NCI-H2227 (cell line): Measurements from ENCODE around the gene ZNF614.
A peak's percentile ranks its signal among the peaks of the same experiment; 100 is the strongest.
"Not testable (repeated sequence)": the region's sequence is repeated elsewhere in the genome, so short reads cannot be mapped to it uniquely, and the experiment has no call there.

ENCODE experiments used
- DNase-seq: peaks from one replicate; lab custom pipeline; 2025; ENCODE audit not compliant: unreplicated experiment; lab: John Stamatoyannopoulos, UW

Gene ZNF614

DNA sequence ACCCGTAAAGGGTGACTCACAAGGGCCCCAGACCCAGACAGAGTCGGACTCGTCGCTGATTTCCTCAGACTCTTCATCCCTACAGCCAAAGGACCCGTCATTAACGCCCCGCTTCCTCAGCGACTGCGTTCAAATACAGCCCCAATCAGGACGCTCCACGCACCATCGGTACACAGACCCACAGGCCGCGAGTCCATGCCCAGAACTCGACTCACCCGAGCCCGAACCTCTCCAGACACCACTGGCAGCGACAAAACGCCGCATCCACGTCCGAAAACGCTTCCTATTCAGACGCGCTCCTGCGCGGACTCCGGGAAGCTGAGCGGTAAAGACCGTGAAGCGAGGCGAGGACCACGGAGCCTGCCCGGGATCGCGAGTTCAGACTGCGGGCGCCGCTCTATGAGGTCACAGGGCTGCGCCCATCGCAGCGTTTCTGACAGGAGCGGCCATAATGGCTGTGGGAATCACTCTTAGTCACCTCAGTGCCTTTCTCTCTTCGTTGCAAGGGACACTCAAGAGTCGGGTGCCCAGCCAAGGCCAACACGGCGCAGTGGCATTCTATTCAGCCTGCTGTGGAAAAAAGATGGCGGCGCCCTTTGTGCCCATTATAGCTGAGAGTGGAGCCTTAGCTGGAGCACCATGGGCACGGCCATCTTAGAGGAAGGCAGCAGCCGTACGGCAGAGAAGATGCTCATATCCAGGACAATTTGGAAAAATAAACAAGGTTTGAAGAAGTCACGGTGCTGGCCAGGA, at the start of gene ZNF614:
ZNF614 (minus strand) TSS at position 353 of the 753 bp plus-strand sequence. CDS start 2,634 bp downstream, outside the sequence.
- peak; percentile 83 for DNase-seq

DNA sequence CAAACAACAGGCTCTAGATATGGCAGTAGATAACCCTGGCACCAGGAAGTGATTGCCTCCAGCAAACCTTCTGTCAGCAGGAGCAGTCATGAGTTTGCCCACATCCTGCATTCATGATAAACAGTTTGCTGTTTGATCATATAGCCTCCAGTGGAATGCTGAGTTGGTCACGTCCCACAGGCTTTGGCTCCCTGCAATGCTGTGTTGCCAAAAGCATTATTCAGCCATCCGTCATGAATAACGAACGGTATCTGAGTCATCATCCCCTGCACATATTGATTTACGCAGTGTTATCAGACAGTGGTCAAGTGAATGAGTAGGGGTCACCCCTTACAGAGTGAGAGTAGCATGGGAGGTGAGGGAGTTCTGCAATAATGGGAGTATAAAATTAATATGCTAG, 42.3 kb upstream of the ZNF614 start:
- DNase-seq = no peak

DNA sequence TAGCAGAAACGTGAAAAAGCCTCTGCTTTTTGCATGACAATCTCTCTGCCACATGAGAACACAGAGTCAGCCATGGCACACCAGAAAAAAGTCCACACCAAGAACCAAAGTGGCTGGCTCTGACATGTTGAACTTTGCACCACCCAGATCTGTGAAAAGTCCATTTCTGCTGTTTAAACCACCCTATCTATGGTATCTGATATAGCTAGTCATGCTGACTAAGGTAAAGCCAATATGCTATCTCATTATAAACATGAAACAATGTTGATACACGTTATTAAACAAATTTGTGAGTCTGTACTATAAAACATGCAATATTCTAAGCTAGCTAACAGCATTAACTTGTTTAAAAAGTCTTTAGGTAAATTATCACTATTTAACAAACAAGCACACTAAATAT, 41.5 kb upstream of the ZNF614 start:
- DNase-seq = no peak

DNA sequence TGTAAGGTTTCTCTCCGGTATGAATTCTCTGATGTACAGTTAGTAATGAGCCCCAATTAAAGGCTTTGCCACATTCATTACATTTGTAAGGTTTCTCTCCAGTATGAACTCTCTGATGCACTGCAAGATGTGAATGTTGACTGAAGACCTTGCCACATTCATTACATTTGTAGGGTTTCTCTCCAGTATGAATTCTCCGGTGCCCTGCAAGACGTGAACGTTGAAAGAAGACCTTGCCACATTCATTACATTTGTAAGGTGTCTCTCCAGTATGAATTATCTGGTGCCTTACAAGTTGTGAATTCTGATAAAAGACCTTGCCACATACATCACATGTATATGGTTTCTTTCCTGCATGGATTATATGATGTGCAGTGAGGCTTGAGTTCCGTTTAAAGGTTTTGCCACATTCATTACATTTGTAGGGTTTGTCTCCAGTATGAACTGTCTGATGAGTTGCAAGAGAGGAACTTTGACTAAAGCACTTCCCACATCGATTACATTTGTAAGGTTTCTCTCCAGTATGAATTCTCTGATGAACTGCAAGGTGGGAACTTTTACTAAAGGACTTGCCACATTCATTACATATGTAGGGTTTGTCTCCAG, 38.2 kb upstream of the ZNF614 start:
- DNase-seq = no peak

DNA sequence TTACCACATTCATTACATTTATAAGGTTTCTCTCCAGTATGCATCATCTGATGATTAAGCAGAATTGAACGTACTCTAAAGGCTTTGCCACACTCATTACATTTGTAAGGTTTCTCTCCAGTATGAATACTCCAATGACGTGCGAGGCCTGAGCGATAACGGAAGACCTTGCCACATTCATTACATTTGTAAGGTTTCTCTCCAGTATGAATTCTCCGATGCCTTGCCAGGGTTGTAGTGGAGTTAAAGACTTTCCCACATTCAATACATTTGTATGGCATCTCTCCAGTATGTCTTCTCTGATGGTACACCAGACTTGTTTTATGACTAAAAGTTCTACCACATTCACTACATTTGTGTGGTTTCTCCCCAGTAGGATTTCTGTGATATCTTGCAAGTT, 37.2 kb upstream of the ZNF614 start:
- no peak for DNase-seq

DNA sequence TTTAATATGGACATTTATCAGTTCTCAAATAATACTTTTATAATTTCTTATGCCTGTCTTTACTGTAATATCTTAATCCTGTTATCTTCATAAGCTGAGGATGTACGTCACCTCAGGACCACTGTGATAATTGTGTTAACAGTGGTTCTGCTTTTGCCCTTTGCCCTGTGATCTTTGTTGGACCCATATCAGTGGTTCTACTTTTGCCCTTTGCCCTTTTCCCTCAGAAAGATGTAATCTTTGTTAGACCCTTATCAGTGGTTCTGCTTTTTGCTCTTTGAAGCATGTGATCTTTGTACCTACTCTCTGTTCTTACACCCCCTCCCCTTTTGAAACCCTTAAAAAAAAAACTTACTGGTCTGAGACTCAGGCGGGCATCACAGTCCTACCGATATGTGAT, 28.3 kb upstream of the ZNF614 start:
- not testable (repeated sequence) for DNase-seq

DNA sequence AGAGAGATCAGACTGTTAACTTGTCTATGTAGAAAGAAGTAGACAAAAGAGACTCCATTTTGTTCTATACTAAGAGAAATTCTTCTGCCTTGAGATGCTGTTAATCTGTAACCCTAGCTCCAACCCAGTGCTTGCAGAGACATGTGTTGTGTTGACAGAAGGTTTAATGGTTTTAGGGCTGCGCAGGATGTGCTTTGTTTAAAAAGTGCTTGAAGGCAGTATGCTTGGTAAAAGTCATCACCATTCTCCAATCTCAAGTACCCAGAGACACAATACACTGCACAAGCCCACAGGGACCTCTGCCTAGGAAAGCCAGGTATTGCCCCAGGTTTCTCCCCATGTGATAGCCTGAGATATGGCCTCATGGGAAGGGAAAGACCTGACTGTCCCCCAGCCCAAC, 23.6 kb upstream of the ZNF614 start:
- DNase-seq = not testable (repeated sequence)

DNA sequence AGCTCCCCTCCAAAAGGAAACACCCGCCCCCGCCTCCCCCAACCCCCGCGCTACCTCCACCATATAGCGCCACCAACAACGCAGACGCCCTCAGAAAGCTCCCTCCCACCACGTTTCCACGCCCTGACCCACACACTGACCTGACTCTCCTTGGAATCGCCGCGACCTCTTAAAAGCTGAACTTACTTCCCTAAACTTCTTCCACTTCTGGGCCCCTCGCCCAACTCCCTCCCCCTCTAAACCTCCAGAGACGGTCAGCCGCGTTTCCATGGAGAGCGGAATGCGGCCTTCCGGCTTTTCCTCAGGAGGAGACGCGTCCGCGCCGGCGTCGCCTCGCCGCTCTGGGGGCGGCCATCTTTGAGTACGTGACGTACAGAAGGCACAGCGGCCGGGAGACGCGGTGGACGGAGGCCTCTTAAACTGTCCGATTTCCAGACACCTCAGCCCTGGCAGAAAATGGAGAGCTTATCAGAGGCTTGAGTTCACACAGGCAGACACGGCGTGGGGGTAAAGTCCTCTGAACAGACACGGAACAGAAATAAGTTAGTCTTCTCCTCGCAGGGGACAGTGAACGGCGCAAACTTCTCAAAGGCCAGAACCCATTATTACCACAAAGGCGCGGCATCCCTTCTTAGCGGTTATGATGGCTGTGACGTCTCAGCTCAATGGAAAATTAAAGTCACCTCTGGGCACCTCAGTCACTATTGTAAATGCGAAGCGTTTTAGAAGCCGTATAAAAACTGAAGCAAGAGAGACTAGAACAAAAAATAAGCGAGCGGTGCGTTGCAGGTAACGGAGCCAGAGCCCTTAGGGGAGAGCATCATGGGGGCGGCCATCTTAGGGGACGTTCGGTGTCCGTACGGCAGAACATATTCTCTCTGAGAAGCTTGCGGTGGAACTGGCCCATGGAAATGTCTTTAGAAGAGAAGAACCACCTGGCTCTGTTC, 20.6 kb upstream of the ZNF614 start, which contains the start of gene ZNF432:
ZNF432 (minus strand) TSS at position 284 of the 947 bp plus-strand sequence. CDS start 1,970 bp downstream, outside the sequence.
- DNase-seq = peak; percentile 91

DNA sequence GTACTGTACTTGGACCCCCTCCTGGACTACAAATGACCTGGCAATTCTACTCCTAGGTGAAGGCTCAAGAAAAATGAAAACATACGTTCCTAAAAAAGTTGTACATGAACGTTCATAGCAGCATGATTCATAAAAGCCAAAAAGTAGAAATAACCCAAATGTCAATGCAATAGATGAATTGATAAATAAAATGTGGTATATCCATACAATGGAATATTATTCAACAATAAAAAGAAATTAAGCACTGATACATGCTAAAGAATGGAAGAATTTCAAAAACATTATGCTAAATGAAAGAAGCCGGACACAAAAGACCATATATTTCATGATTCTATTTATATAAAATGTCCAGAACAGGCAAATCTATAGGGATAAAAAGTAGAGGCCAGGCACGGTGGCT, 11.0 kb upstream of the ZNF614 start:
- no peak for DNase-seq

DNA sequence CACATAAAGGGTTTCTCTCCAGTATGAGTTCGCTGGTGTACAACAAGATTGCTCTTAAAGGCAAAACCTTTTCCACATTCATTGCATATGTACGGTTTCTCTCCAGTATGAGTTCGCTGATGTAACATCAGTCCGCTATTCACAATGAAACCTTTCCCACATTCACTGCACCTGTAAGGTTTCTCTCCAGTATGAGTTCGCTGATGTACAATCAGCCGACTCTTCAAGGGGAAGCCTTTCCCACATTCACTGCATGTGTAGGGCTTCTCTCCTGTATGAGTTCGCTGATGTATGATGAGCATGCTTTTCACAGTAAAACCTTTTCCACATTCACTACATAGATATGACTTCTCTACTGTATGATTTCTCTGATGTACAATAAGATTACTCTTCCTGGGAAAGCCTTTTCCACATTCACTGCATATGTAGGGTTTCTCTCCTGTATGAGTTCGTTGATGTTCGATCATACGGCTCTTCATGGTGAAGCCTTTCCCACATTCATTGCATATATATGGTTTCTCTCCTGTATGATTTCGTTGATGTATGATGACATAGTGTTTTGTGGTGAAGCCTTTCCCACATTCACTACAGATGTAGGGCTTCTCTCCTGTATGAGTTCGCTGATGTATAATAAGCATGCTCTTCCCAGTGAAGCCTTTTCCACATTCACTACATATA, 6.0 kb upstream of the ZNF614 start:
- DNase-seq = no peak

DNA sequence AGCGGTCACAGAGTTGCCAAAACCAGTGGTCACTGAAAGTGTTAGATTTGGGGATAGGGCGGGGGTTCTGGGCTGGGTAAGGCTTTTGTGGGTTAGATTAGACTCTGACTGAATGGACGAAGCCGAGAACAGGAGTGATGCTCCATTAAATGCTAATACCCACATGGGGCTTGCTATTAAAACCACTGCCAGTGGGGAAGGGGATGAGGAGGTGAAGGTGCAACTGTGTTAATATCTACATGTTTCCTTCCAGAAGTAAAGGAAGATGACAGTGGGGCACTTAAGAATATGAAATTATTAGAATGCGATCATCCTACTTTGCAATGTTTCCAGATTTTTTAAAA, 573 bp upstream of the ZNF614 start:
- peak; percentile 64 for DNase-seq

DNA sequence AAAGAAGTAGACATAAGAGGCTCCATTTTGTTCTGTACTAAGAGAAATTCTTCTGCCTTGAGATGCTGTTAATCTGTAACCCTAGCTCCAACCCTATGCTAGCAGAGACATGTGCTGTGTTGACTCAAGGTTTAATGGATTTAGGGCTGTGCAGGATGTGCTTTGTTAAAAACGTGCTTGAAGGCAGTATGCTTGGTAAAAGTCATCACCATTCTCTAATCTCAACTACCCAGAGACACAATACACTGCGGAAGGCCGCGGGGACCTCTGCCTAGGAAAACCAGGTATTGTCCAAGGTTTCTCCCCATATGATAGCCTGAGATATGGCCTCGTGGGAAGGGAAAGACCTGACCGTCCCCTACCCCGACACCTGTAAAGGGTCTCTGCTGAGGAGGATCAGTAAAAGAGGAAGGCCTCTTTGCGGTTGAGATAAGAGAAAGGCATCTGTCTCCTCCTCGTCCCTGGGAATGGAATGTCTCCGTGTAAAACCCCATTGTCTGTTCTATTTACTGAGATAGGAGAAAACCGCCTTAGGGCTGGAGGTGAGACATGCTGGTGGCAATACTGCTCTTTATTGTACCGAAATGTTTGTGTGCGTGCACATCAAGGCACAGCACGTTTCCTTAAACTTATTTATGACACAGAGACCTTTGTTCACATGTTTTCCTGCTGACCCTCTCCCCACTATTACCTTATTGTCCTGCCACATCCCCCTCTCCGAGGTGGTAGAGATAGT, 1.8 kb downstream of the ZNF614 start:
- DNase-seq = not testable (repeated sequence)

DNA sequence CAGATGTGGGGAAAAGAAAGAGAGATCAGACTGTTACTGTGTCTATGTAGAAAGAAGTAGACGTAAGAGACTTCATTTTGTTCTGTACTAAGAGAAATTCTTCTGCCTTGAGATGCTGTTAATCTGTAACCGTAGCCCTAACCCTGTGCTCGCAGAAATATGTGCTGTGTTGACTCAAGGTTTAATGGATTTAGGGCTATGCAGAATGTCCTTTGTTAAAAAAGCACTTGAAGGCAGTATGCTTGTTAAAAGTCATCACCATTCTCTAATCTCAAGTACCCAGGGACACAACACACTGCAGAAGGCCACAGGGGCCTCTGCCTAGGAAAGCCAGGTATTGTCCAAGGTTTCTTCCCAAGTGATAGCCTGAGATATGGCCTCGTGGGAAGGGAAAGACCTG, 3.7 kb downstream of the ZNF614 start:
- not testable (repeated sequence) for DNase-seq

DNA sequence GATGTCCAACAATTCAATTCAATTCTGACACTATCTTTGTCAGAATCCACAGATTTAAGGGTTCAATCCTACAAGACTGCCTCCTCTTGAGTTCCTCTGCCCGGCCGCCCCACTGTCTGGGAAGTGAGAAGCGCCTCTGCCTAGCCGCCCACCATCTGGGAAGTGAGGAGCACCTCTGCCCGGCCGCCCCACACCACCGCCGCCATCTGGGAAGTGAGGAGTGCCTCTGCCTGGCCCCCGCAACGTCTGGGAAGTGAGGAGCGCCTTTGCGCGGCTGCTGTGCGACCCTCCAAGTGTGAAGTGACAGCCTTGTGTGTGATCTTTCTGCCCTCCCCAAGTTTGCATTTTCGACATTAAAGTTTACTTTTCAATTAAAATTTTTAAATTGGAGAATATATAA, 6.0 kb downstream of the ZNF614 start:
- no peak for DNase-seq

DNA sequence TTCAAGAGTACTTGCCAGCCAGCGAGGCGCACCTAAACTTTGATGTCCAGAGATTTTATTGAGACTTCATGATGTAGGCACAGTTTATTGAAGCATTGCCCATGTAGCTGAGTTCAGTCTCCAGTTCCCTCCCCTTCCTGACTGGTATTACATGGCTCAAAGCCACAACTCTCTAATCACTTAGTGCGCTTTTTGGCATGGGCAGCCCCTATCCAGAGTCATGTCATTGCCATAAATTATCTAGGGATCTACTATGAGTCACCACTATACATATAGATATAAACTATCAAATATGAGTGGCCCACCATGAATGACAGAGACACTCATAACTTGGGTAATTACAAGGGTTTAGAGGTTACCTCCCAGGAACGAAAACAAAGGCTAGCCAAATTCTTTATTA, 7.7 kb downstream of the ZNF614 start:
- no peak for DNase-seq

DNA sequence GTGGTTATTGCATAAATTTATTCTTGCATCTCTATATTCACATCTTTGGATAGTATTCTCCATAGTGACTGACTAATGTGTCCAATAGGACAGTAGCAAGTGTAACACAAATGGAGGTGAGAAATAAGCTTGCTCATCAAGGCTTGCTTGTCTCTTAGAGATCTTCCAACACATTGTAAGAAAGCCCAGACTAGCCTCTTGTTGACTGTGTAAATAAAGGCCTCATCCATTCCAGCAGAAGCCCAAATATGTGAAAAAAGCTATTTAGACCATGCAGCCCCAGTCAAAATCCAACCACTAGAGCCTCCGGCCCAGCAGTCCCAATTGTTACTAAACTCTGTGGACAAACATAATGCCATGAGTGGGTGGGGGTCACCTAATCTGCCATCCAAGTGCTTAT, 17.5 kb downstream of the ZNF614 start:
- DNase-seq = no peak

DNA sequence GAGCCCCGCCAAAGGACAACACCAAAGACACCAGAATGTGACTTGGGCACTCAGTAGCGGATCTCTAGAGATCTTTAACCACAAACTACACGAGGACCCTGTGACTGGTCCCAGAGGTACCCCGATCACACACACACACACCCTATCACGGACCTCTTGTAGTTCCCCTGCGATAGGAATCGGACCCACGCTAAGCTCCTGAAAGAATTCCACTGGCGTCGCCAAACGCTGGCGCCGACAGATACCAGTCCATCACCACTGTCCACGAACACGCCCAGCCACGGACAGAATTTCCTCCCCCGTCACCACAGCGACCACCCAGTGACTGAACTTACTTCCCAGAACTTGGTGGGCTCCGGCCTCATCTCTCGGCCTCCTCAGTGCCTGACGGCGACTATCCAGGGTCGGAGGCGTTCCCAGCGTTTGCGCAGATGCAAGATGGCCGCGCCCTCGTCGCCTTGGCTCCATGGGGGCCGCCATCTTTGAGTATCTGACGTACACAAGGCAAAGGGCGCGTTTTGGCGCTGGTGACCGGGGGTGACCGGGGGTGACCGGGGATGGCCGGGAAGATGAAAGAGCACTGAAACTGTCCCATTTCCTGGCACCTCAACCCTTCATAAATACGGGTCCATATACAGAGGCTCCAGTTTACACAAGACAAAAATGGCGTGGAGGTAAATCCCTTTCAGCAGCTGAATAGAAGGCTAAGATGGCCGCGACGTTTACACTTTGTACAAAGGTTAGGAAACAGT, 20.2 kb downstream of the ZNF614 start, which contains the start of gene ZNF615:
ZNF615 (minus strand) TSS at position 406 of the 752 bp plus-strand sequence. CDS start 4,500 bp downstream, outside the sequence.
- DNase-seq = peak; percentile 87

DNA sequence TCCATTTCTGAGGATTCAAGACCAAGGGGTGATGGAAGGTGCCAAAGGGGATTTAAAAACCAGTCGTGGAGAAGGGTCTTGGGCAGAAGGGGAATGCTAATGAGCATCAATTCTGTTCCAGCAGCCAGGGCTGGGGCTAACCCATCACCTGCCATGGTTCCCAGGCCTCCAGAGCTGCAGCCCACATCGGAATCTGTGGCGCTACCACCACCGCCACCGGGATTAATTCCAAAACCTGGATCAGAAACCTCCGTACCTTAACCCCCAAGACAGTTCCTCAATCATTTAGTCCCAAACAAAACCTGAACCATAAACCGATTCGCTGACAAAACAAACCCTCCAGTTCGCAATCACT, 20.8 kb downstream of the ZNF614 start:
- DNase-seq = peak; percentile 0

DNA sequence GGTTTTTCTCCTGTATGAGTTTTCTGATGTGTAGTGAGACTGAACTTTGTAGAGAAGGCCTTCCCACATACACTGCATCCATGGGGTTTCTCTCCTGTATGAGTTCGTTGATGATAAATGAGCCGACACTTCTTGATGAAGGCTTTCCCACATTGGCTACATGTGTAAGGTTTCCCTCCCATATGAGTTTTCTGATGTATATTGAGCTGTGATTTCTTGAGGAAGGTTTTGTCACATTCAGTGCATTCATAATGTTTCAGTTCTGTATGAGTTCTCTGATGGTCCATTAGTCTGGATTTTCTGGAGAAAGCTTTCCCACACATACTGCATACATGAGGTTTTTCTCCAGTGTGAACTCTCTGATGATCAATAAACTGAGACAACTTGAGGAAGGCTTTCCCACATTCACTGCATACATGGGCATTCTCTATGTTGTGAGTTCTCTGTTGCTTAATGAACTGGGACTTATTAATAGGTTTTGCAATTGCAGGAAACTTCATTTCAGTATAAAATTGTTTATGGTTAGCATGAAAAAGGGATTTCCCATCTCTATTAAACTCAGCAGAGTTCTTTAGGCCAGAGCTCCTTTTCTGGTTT, 34.0 kb downstream of the ZNF614 start:
- no peak for DNase-seq
